Measurements from ENCODE around the gene SLC18A3. TPM values are rescaled to one million over a fixed set of nuclear protein-coding genes. Genes with fewer than 3 reads are reported as not detected.

The SLC18A3 gene
- total RNA-seq, 1 experiment from 2014 or later, result not detected

GRCh38 chr10:49610458-49611165 lies 502 bp downstream of the SLC18A3 start:
- no peak for ATAC-seq
- in situ Hi-C loops (cut with HindIII; ENCODE audit: low pct_unique_long_range_greater_than_20kb, low sequenced_read_pairs), result no loop called here
- Histone ChIP-seq H3K4me1 (ENCODE audit: control insufficient read depth, insufficient read depth, low read length) (no peaks in the 10 kb centered on the region), H3K27ac (ENCODE audit: low read length) (no peak overlapping the region), H3K9me3 (ENCODE audit: control insufficient read depth, insufficient read depth, low read depth, low read length) (no peaks in the 10 kb centered on the region), H3K27me3 (ENCODE audit: control insufficient read depth, insufficient read depth, low read length) (peaks cover 33% of the 10 kb centered on the region), H3K4me3 (ENCODE audit: low read depth in 2 of 2, low read length in 2 of 2) (peak overlapping the region in 1 of 2 experiments; percentile 5; a peak in 1 of 4 replicates), H3K36me3 (ENCODE audit: control insufficient read depth, insufficient read depth, low read length) (no peaks in the 10 kb centered on the region)
- BruUV-seq (replicated peaks), result no TSS peak
- TF ChIP-seq POLR2AphosphoS5 (IDR thresholded peaks at IDR 0.05; ENCODE audit: low read depth, low read length) (no peak), REST (IDR thresholded peaks at IDR 0.05; ENCODE audit: insufficient read depth in 1 of 2, low read depth in 2 of 2, low read length in 1 of 2) (no peak), SIN3A (IDR thresholded peaks at IDR 0.05; ENCODE audit: borderline replicate concordance, insufficient read depth, low read depth, low read length) (no peak), CTCF (IDR thresholded peaks at IDR 0.05) (no peak), TCF7L2 (IDR thresholded peaks at IDR 0.05; ENCODE audit: low read depth, low read length) (no peak)
- no peak for DNase-seq (ENCODE audit: low read depth, low spot score)
- ChIA-PET CTCF (no interaction called here), POLR2A (no interaction called here)
- intact Hi-C loops (cut with micrococcal nuclease; ENCODE audit: unreplicated experiment), result no loop called here

GRCh38 chr10:49611166-49611815 lies 1.2 kb downstream of the SLC18A3 start:
- no peak for TF ChIP-seq REST (IDR thresholded peaks at IDR 0.05; ENCODE audit: insufficient read depth in 1 of 2, low read depth in 2 of 2, low read length in 1 of 2)
- TF ChIP-seq POLR2AphosphoS5 (IDR thresholded peaks at IDR 0.05; ENCODE audit: low read depth, low read length), result no peak
- TF ChIP-seq TCF7L2 (IDR thresholded peaks at IDR 0.05; ENCODE audit: low read depth, low read length), result no peak
- no peak for TF ChIP-seq SIN3A (IDR thresholded peaks at IDR 0.05; ENCODE audit: borderline replicate concordance, insufficient read depth, low read depth, low read length)
- TF ChIP-seq CTCF (IDR thresholded peaks at IDR 0.05), result no peak
- ATAC-seq (no peak), DNase-seq (ENCODE audit: low read depth, low spot score) (no peak)
- H3K27me3 ChIP-seq (ENCODE audit: control insufficient read depth, insufficient read depth, low read length), result peaks cover 33% of the 10 kb centered on the region
- H3K4me1 ChIP-seq (ENCODE audit: control insufficient read depth, insufficient read depth, low read length), result no peaks in the 10 kb centered on the region
- no peak overlapping the region for H3K27ac ChIP-seq (ENCODE audit: low read length)
- H3K9me3 ChIP-seq (ENCODE audit: control insufficient read depth, insufficient read depth, low read depth, low read length), result no peaks in the 10 kb centered on the region
- no TSS peak for BruUV-seq (replicated peaks)
- ChIA-PET CTCF (no interaction called here), POLR2A (no interaction called here)
- H3K4me3 ChIP-seq (ENCODE audit: low read depth in 2 of 2, low read length in 2 of 2), result no peak overlapping the region
- intact Hi-C loops (cut with micrococcal nuclease; ENCODE audit: unreplicated experiment), result no loop called here
- in situ Hi-C loops (cut with HindIII; ENCODE audit: low pct_unique_long_range_greater_than_20kb, low sequenced_read_pairs), result no loop called here
- no peaks in the 10 kb centered on the region for H3K36me3 ChIP-seq (ENCODE audit: control insufficient read depth, insufficient read depth, low read length)
